ENCODE data around the gene POP4.
"Not testable (repeated sequence)": the region's sequence is repeated elsewhere in the genome, so short reads cannot be mapped to it uniquely, and the experiment has no call there.

Gene POP4

GRCh38 chr19:29610574-29611271, 4.6 kb downstream of the POP4 start:
- DNase-seq (ENCODE audit: low read depth in 2 of 2): peak; percentile 67 to 73

GRCh38 chr19:29612121-29612520, 6.0 kb downstream of the POP4 start:
- no peak for DNase-seq (ENCODE audit: low read depth in 2 of 2)

GRCh38 chr19:29612801-29613595, 6.9 kb downstream of the POP4 start:
- DNase-seq (ENCODE audit: low read depth in 2 of 2): no peak

DNA sequence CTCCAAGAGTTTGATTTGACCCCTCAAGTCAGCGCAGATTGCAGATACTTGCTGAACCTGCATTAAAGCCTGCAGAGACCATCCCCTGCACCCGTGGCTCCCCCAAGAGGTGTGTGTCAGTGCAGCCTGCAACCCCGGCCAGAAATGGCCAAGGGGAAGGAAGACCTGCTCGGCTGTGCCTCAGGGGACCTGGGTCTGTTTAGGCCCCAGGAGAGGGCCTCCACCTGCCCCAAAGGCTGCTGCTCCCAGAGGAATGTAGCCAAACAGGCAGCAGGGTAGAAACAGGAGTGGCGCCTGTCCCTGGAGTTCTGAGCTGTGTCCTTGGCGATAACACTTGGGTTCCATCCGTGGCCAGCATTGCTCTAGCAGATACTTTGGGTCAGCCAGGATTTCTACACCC, 8.0 kb downstream of the POP4 start:
- DNase-seq (ENCODE audit: low read depth in 2 of 2): no peak

GRCh38 chr19:29614780-29615179, 8.7 kb downstream of the POP4 start:
- DNase-seq (ENCODE audit: low read depth in 2 of 2): no peak

- DNase-seq (ENCODE audit: low read depth in 2 of 2): no peak
Observed at GRCh38 chr19:29615891-29616425, 9.9 kb downstream of the POP4 start.

DNA sequence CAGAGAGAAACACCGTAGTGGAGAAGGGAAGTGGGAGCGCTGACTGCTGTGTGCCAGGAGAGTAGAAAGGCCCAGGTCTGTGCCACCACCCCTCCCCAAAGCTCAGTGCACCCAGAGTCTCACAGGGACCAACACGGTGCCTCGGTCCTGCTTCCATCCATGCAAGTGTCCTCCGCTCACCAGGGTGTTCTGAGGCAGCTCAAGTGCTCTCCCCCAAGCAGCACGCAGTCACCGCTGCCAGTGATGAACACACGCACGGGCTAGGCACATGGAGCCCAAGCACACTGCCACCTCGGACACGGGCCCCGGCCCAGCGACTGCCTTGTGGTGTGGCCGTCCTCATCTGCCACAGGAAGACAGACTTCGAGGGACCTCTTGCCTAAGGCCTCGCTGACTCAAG, 10.5 kb downstream of the POP4 start:
- no peak for DNase-seq (ENCODE audit: low read depth in 2 of 2)

DNA sequence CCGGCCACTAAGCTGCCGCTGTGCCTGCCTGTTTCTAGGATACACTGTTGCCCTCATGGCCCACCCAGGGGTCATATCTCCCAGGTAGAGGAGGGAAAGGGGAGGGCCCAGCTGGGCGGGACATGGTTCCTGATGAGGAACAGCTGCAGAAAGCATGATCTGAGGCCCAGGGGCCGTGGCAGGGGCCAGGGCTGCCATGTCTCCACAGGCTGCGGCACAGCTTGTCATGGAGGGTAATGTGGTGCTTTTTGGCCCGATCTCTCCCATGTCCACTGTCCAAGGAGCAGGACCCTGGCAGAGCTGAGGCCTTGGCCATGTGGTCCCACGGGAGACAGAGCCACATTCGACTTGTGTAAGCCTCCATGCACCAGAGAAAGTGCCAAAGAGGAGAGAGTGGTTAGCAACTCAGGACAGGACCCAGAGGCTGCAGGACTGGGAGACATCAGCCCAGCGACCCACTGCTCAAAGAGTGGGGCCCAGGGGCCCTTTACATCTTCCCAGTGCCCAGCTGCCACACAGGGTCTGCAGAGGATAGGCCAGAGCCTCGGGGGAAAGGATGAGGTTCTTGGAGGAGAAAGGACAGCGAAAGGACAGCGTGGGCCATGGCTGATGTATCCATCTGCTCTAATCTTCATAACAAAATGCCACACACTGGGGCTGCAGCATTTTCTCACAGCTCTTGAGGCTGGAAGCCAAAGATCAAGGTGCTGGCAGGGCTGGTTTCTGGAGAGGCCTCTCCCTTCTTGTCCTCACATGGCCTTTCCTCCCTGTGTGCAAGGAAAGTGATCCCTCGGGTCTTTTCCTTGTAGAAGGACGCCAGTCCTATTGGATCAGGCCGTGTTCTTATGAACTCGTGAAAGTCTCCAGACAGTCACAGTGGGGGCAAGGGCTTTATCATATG, 11.5 kb downstream of the POP4 start:
- DNase-seq (ENCODE audit: low read depth in 2 of 2): no peak

- DNase-seq (ENCODE audit: low read depth in 2 of 2): no peak
Observed at GRCh38 chr19:29618434-29618833, 12.4 kb downstream of the POP4 start.

DNA sequence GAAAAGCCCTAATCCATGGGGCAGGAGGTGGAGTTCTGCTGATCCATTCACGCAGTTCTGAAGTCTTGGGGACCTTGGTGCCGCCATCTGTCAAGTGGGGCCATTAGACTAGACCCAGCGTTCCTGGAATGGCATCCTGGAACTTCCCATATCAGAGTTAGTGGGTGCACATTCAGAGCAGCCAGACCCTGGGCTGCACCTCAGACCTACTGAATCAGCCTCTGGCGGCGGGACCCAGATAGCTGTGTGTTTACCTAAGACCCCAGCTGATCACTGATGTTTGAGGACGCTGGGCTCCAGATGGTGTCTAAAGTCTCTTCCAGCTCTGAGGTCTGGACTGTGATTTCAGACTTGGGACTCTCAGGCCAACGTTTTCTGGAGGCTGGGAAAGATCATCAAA, 12.8 kb downstream of the POP4 start:
- no peak for DNase-seq (ENCODE audit: low read depth in 2 of 2)

DNA sequence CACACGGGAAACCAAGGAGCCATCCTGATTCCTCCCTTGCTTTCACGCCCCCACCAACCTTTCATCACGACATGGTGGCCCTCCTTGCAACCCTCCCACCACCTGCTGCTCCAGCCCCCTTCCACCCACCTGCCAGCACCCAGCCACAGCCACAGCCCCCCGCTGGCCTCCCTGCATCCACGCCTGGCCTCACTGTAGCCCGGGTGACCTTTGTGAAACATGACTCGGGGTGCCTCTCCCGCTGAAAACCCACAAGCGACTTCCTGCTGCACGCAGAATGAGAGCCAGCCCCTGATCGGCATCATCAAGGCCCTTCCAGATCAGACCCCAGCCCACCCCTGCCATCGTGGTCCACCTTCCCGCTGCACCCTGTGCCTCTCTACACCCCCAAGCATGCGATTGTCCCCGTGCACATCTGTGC, 14.9 kb downstream of the POP4 start:
- no peak for DNase-seq (ENCODE audit: low read depth in 2 of 2)

GRCh38 chr19:29622166-29623070, 16.3 kb downstream of the POP4 start:
- DNase-seq (ENCODE audit: low read depth in 2 of 2): no peak

- no peak for DNase-seq (ENCODE audit: low read depth in 2 of 2)
Observed at GRCh38 chr19:29623726-29624488, 17.8 kb downstream of the POP4 start.

DNA sequence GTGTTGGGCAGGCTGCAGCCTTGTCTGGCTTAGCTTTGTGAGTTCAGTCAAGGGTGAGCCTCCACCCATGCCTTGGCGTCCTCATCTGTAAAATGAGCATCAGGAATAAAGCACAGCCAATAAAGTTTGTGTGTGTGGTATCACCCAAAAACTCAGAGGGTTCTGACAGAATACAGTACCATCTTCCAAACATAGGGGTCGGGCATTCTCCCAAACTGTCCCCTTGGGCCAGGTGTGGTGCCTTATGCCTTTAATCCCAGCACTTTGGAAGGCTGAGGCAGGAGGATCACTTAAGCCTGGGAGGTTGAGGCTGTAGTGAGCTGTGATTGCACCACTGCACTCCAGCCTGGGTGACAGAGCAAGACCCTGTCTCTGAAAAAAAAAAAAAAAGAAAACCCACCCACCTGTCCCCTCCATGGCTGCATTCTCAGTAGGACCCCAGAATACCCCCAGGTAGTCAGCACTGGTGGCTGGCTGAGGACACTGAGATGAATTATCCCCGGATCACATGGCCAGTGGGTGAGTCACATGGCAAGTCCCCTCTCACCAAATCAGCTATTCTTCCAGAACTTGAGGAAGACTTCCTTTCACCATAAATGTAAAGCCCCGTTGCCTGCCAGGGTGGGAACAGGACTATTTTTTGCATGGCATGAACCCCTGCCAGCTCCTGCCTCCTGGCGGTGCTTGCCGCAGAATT, 18.6 kb downstream of the POP4 start:
- DNase-seq (ENCODE audit: low read depth in 2 of 2): no peak

DNA sequence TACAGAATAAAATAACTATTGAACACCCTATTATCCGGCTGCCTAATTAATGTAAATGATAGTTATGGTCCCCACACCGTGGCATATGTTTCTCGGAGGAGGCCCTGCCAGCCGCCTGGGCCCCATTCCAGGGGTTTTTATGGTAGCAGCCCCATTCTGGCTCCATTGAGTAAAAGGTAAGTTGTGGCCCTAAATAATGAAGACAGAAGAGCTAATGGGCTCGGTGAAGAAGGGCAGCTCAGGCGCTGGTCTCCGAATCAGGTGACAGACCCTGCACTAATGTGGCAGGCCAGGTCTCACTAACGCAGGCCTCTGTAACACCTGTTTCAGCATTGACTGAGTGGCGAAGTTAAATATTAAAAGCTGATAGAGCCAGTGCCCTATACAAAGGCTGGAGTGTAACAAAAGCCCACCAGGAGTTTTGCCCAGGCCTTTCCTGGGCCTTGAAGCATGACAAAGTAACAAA, 19.1 kb downstream of the POP4 start:
- no peak for DNase-seq (ENCODE audit: low read depth in 2 of 2)

DNA sequence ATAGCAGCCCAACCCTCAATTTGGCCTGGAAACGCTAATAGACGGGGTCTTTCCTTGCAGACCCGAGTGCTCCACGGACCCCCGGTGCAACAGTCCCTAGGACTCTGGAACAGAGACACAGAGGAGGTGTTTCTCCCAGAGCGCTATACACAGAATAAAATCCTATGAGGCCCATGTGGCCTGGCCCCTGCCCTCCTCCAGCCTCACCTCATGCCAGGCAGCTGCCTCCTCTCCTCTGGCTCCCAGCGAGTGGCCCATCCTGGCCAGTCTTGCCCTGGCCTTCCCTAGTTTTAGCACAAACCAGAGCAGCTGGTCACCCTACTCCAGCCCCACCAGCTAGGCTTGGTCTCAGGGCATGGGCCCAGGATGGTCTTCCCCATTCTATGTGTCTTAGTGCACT, 20.3 kb downstream of the POP4 start:
- DNase-seq (ENCODE audit: low read depth in 2 of 2): no peak

GRCh38 chr19:29626832-29627231, 20.7 kb downstream of the POP4 start:
- not testable (repeated sequence) for DNase-seq (ENCODE audit: low read depth in 2 of 2)

GRCh38 chr19:29628661-29629385, 22.7 kb downstream of the POP4 start:
- DNase-seq (ENCODE audit: low read depth in 2 of 2): no peak
